Motor neuron (in vitro differentiated cells): ENCODE results near the gene NDE1. TPM values are rescaled to one million over a fixed set of nuclear protein-coding genes. Genes with fewer than 3 reads are reported as not detected.
"Not testable (repeated sequence)": the region's sequence is repeated elsewhere in the genome, so short reads cannot be mapped to it uniquely, and the experiment has no call there.

ENCODE experiments used
- ATAC-seq, 8 experiments: fragments of 200-7000 bp; cut with Tn5 transposase; replicated peaks in 6 of 8; 2 replicates each; pipeline ENCODE4 v1.8.0; 2021; ENCODE audit warnings: mild to moderate bottlenecking in 8 of 8, moderate library complexity in 8 of 8
- H3K27ac ChIP-seq, 2 donors: fragments of 250-450 bp; sonication (Bioruptor Pico); 2 replicates each; pipeline ENCODE4 v1.9.0; 2021; ENCODE audit warnings: antibody characterized with exemption in 2 of 2, mild to moderate bottlenecking in 2 of 2, moderate library complexity in 1 of 2
- H3K4me1 ChIP-seq, 2 donors: fragments of 250-450 bp; sonication (Bioruptor Pico); replicated peaks in 1 of 2; 2 replicates each; pipeline ENCODE4 v1.6.1; 2021; ENCODE audit warnings: antibody characterized with exemption in 2 of 2, mild to moderate bottlenecking in 2 of 2, moderate library complexity in 1 of 2
- H3K4me3 ChIP-seq, 5 donors: fragments of 250-450 bp; sonication (Bioruptor Pico); 2 replicates each; pipeline ENCODE4 v1.9.0; 2021; ENCODE audit warnings: antibody characterized with exemption in 5 of 5, mild to moderate bottlenecking in 5 of 5, moderate library complexity in 4 of 5
- WGBS, 10 experiments: fragments of 450-650 bp; shearing (Covaris generic); methylation state at CpG; one replicate each; pipeline ENCODE4 v1.0.0; 2022; 5-methylcytosine and 5-hydroxymethylcytosine counted together
- in situ Hi-C, 9 experiments: fragments of 400-800 bp; cut with MboI; loops; one replicate each; pipeline ENCODE4 v1.15.0; 2021; ENCODE audit warnings: low sequenced_read_pairs in 9 of 9, low pct_unique_long_range_greater_than_20kb in 2 of 9; ENCODE audit not compliant: unreplicated experiment in 9 of 9
- total RNA-seq, 8 experiments: library from RNA; unstranded; fragments of 300-600 nt; gene quantifications; 2 replicates each; pipeline versions ENCODE4 v1.2.3 to v1.2.4, GENCODE V29; 2022

Gene NDE1
- total RNA-seq, 8 experiments from 2014 or later: 7.5 to 36.3 (median 14.4) TPM

DNA sequence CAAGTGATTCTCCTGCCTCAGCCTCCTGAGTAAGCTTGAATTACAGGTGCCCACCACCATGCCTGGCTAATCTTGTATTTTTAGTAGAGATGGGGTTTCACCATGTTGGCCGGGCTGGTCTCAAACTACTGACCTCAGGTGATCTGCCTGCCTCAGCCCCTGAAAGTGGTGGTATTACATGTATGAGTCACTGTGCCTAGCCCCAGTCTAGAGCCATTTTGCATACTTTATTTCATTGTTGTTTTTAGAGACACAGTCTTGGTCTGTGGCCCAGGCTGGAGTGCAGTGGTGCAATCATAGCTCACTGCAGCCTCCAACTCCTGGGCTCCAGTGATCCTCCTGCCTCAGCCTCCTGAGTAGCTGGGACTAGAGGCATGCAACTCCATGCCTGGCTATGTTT is 42.5 kb downstream of the NDE1 start:
- in situ Hi-C loops, H3K27ac ChIP-seq, H3K4me1 ChIP-seq, H3K4me3 ChIP-seq: not testable (repeated sequence)
- peak in 1 of 8 experiments; percentile 20 for ATAC-seq
- 83 to 100% methylated on average over 1 of the region's 1 CpG; no CpG with 5 or more reads in 8 of the 10 experiments for WGBS, 10 experiments

DNA sequence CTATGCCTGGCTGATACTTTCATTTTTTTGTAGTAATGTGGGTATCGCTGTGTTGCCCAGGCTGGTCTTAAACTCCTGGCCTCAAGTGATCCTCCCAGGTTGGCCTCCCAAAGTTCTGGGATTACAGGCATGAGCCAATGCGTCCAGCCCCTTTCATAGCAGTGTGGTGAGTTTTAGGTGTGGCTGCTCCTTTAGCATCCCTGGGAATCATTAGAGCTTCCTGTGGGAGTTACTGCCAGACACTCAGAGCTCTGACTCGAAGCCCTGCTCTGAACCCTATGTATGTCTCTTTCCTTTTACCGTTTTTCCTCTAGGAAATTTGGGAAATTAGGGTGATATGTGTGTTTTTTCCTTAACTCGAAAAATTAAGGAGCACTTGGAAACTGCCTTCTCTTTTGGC is 44.5 kb downstream of the NDE1 start:
- no peaks in the 10 kb centered on the region for H3K4me1 ChIP-seq
- in situ Hi-C loops: no loop called here
- H3K27ac ChIP-seq: no peak overlapping the region
- no peak overlapping the region for H3K4me3 ChIP-seq
- 40 to 95% (median 90%) methylated on average over 1 to 5 of the region's 5 CpGs; no CpG with 5 or more reads in 5 of the 10 experiments for WGBS, 10 experiments
- ATAC-seq: peak in 2 of 8 experiments; percentile 62 to 85

DNA sequence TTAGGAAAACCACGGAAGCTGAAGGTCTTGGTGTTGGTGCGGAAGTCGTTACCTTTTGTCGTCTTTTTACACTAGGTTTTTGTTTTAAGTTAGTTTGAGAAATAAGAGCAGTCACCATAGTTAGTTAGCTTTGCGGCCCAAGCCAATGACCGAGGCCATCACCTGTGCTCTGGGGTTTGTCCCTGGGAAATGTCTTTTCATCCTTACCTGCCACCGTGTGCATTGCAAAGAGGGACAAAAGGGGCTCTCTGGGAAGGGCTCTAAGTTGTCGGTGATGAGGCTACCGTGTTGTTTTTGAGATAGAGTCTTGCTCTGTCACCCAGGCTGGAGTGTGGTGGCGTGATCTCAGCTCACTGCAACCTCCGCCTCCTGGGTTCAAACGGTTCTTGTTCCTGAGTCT is 49.8 kb downstream of the NDE1 start:
- H3K4me3 ChIP-seq: no peak overlapping the region
- no peak for ATAC-seq
- H3K27ac ChIP-seq: no peak overlapping the region
- in situ Hi-C loops: loop anchor here in 1 of 9 experiments (25.0 kb wide), 1 partner anchor 88 kb away; no protein-coding TSS in a partner anchor
- peaks cover 0 to 3% of the 10 kb centered on the region in 2 donors for H3K4me1 ChIP-seq
- 80 to 100% (median 96%) methylated on average over 1 to 7 of the region's 12 CpGs; no CpG with 5 or more reads in 1 of the 10 experiments for WGBS, 10 experiments

DNA sequence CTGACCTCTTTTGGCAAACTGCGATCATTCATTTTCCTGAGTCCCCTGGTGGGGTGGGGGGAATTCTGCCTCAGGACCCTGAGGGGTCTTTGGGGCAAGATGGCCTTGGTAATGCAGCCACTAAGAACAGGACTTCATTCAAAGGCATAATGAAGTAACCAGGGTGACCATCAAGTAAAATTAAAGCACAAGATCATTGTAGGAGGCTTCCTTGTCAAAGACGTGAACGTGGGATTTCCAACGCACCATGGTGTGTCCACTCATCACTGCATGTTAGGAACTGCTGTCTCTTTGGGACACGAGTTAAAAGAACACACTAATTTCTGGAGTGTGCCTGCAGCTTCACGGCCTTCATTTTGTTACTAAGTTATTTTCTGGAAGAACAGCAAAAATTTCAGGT is 51.3 kb downstream of the NDE1 start:
- H3K4me1 ChIP-seq: peaks cover 0 to 3% of the 10 kb centered on the region in 2 donors
- in situ Hi-C loops: loop anchor here in 1 of 9 experiments (25.0 kb wide), 1 partner anchor 89 kb away; no protein-coding TSS in a partner anchor
- no peak for ATAC-seq
- H3K27ac ChIP-seq: no peak overlapping the region
- no peak overlapping the region for H3K4me3 ChIP-seq
- 39 to 100% (median 91%) methylated on average over 1 to 5 of the region's 6 CpGs; no CpG with 5 or more reads in 3 of the 10 experiments for WGBS, 10 experiments

DNA sequence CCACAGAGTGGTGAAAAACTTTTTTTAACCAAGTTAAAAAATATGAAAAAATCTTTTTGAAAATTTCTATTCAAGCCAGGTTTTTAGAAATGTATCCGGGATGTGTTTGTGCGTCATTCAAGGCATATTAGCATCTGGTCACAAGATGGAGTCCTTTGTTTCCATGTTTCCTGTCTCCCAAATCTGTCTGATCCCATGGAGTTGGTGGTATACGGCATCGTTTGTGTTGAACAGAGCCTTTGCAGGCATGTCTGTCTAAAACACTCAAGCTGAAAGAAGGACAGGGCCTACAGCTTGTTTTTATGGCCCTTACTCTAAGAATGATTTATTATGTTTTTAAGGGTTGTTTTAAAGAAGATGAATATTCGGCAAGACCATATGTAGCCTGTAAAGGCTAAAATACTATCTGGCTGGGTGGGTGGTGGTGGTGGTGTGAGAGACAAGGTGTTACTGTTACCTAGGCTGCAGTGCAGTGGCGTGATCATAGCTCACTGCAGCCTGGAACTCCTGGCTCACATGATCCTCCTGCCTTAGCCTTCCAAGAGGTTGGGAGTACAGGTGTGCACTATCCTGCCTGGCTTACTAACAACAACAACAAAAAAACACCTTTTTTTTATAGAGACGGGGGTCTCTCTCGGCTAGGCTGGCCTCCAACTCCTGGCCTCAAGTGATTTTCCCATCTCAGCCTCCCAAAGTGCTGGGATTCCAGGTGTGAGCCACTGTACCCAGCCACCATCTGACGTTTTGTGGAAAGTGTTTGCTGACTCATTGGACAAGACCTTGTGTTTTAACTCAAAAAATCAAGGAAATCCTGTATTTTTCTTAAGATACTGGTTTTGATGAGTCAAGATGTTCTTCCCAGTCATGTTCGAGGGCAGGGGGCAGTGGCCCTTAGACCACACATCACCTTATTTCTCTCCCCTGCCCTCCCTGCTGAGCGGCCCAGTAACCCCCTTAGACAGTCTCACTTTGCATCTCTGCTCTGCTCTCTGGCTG is 52.2 kb downstream of the NDE1 start:
- in situ Hi-C loops: loop anchor here in 1 of 9 experiments (25.0 kb wide), 1 partner anchor 90 kb away; no protein-coding TSS in a partner anchor
- 29 to 100% (median 91%) methylated on average over 1 to 10 of the region's 11 CpGs for WGBS, 10 experiments
- H3K4me1 ChIP-seq: peaks cover 0 to 3% of the 10 kb centered on the region in 2 donors
- peak overlapping the region in 1 of 2 donors; percentile 23 for H3K27ac ChIP-seq
- ATAC-seq: peak in 2 of 8 experiments; percentile 37 to 44
- H3K4me3 ChIP-seq: no peak overlapping the region

DNA sequence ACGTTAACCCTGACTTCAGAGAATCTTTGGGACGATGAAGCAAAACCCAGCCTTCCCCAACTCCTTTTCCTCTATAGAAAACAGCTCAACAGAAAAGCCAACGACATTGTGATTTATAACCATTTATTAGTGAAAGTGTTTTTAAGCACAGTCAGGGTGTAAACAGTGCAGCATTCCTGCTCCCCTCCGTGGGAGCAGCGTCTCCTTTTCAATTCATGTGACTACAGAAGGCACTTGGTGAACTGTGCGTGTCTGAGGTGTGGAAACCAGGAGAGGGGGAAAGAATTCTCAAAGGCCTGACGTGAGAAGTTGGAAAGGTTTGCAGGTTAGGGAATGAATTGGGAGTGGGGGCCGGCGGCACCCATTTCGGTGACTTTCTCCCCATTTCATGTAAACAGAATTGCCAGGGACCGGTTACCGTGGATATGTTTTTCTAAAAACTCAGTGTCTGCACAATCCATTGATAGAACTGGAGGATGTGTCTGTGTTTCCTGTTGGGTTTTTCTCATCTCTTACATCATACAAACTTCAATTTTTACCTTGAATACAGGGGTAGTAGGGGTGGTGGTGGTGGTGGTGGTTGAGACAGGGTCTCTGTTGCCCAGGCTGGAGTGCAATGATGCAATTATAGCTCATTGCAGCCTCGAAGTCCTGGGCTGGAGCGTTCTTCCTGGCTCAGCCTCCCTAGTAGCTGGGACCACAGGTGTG is 53.1 kb downstream of the NDE1 start:
- ATAC-seq: peak in 4 of 8 experiments; percentile 26 to 95 (median 80)
- WGBS, 10 experiments: 20 to 93% (median 74%) methylated on average over 1 to 10 of the region's 14 CpGs; no CpG with 5 or more reads in 2 of the 10 experiments

DNA sequence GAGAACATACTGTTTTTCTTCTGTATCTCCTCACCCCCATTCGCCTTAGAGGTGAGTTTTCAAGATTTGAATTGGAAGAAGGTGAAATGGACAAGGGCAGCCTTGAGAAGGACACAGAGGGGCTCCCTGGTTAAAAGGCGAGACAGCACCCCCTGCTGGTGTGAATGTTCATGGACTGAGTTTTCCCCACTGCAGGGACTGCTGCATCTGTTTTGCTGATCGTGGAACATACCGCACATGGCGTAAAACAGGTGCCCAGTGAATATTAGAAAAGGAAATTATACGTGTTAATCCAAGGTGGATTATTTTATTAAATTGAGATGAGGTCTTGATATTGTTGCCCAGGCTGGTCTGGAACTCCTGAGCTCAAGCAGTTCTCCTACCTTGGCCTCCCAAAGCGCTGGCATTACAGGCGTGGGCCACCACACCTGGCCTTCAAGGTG is 54.5 kb downstream of the NDE1 start:
- Histone ChIP-seq H3K4me3 (no peak overlapping the region), H3K27ac (no peak overlapping the region), H3K4me1 (peaks cover 0 to 3% of the 10 kb centered on the region in 2 donors)
- 25 to 100% (median 80%) methylated on average over 1 to 7 of the region's 8 CpGs; no CpG with 5 or more reads in 2 of the 10 experiments for WGBS, 10 experiments
- peak; percentile 27 to 98 (median 70) for ATAC-seq
- in situ Hi-C loops: loop anchor here in 1 of 9 experiments (25.0 kb wide), 1 partner anchor 92 kb away; no protein-coding TSS in a partner anchor

More for the DNA sequence above, 53.1 kb downstream of the NDE1 start:
- Histone ChIP-seq H3K4me3 (no peak overlapping the region), H3K4me1 (peaks cover 0 to 3% of the 10 kb centered on the region in 2 donors), H3K27ac (peak overlapping the region in 1 of 2 donors; percentile 23)
- in situ Hi-C loops: loop anchor here in 1 of 9 experiments (25.0 kb wide), 1 partner anchor 91 kb away; no protein-coding TSS in a partner anchor

DNA sequence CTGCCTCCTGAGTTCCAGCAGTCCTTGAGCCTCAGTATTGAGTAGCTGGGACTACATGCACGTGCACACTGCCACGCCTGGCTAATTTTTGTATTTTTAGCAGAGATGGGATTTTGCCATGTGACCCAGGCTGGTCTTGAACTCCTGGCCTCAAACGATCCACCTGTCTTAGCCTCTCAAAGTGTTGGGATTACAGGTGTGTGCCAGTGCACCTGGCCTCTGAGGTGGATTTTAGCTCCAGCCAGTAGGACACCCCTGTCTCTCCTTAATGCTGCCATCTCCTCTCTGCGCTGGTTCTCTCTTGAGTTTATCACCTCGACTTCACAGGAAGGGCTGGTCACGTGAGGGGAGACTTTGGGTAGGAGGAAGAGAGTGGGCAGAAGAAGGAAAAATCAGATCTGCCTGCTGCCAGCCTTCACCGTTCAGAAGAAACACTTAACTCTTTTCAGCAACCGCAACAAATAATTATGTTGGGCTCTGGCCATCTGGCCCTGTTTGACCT is 55.1 kb downstream of the NDE1 start:
- in situ Hi-C loops: loop anchor here in 1 of 9 experiments (25.0 kb wide), 1 partner anchor 93 kb away; no protein-coding TSS in a partner anchor
- H3K4me3 ChIP-seq: no peak overlapping the region
- peaks cover 0 to 3% of the 10 kb centered on the region in 2 donors for H3K4me1 ChIP-seq
- 42 to 100% (median 92%) methylated on average over 1 to 8 of the region's 8 CpGs; no CpG with 5 or more reads in 3 of the 10 experiments for WGBS, 10 experiments
- no peak for ATAC-seq
- H3K27ac ChIP-seq: no peak overlapping the region

DNA sequence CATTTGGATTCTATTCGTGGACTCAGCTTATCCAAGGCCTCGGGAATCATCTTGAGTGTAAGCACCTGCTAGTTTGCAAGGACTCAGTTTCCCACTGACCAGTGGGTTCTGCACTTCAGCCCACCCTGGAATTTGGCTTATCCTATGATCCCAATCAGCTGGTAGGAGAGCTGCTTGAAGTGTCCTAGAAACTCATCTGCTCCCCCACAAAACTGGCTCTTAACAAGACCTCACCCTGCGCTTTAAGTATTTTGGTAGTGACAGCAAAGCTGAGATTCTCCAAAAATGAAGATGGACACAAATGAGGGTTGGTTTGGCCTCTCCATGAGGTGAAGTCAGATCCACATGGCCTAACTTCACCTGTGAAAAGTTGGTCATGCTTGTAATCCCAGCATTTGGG is 57.3 kb downstream of the NDE1 start:
- H3K4me1 ChIP-seq: peaks cover 0 to 2% of the 10 kb centered on the region in 2 donors
- in situ Hi-C loops: loop anchor here in 1 of 9 experiments (25.0 kb wide), 1 partner anchor 95 kb away; no protein-coding TSS in a partner anchor
- 100% methylated on average over 1 to 3 of the region's 3 CpGs; no CpG with 5 or more reads in 7 of the 10 experiments for WGBS, 10 experiments
- no peak overlapping the region for H3K4me3 ChIP-seq
- H3K27ac ChIP-seq: no peak overlapping the region
- no peak for ATAC-seq

DNA sequence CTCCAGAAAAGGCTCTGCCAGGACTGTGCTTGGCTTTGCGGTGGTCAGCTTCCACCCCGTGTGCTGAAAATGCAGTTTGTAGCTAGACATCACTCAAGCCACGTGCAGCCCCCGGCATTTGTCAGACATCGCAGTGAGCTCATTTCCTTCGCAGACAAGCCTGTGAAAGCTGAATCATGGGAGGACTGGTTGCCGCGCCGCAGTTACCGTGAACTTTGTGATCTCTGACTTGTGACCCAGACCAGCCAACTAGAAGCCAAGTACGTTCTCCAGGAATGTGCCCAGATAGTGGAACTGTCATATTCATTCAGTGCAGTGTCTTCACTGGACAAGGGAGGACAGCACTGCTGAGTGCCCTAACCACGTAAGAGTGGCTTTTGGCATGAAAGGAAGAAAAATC is 58.1 kb downstream of the NDE1 start:
- in situ Hi-C loops: loop anchor here in 1 of 9 experiments (25.0 kb wide), 1 partner anchor 96 kb away; no protein-coding TSS in a partner anchor
- no peaks in the 10 kb centered on the region for H3K4me1 ChIP-seq
- peak in 3 of 8 experiments; percentile 10 to 58 (median 30) for ATAC-seq
- H3K4me3 ChIP-seq: no peak overlapping the region
- H3K27ac ChIP-seq: no peak overlapping the region
- WGBS, 10 experiments: 91 to 100% (median 92%) methylated on average over 1 to 12 of the region's 12 CpGs; no CpG with 5 or more reads in 3 of the 10 experiments

DNA sequence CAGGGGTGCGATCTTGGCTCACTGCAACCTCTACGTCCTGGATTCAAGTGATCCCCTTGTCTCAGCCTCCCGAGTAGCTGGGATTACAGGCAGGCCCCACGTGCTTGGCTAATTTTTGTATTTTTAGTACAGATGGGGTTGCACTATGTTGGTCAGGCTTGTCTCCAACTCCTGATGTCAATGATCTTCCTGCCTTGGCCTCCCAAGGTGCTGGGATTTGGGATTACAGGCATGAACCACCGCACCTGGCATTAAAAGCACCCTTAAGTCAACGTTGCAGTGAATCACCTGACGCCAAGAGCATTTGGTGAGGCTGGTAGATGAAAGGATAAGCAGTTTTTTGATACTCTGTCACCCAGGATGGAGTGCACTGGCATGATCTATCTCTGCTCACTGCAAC is 59.0 kb downstream of the NDE1 start:
- H3K27ac ChIP-seq: no peak overlapping the region
- no peak overlapping the region for H3K4me3 ChIP-seq
- WGBS, 10 experiments: 17 to 100% (median 94%) methylated on average over 1 to 7 of the region's 7 CpGs; no CpG with 5 or more reads in 2 of the 10 experiments
- H3K4me1 ChIP-seq: no peaks in the 10 kb centered on the region
- in situ Hi-C loops: loop anchor here in 1 of 9 experiments (25.0 kb wide), 1 partner anchor 97 kb away; no protein-coding TSS in a partner anchor
- no peak for ATAC-seq
